ENCODE data around the gene DTL. TPM values are rescaled to one million over a fixed set of nuclear protein-coding genes. Genes with fewer than 3 reads are reported as not detected.
"Not testable (repeated sequence)": the region's sequence is repeated elsewhere in the genome, so short reads cannot be mapped to it uniquely, and the experiment has no call there.

Gene DTL, protein sequence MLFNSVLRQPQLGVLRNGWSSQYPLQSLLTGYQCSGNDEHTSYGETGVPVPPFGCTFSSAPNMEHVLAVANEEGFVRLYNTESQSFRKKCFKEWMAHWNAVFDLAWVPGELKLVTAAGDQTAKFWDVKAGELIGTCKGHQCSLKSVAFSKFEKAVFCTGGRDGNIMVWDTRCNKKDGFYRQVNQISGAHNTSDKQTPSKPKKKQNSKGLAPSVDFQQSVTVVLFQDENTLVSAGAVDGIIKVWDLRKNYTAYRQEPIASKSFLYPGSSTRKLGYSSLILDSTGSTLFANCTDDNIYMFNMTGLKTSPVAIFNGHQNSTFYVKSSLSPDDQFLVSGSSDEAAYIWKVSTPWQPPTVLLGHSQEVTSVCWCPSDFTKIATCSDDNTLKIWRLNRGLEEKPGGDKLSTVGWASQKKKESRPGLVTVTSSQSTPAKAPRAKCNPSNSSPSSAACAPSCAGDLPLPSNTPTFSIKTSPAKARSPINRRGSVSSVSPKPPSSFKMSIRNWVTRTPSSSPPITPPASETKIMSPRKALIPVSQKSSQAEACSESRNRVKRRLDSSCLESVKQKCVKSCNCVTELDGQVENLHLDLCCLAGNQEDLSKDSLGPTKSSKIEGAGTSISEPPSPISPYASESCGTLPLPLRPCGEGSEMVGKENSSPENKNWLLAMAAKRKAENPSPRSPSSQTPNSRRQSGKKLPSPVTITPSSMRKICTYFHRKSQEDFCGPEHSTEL
- total RNA-seq: 0.48 TPM
- long read RNA-seq: 0 reads

- intact Hi-C loops (cut with DNase I): loop anchor here (2.0 to 10.0 kb wide), 3 partner anchors 22 to 580 kb away; no protein-coding TSS in a partner anchor
- DNase-seq (ENCODE audit: low spot score): peak; percentile 99
These were observed at the start of gene DTL, which contains the start of gene INTS7 for GRCh38 chr1:212035123-212035834. Gene DTL, plus strand, starts transcription at chr1:212035748. Its CDS starts 143 bp downstream, at chr1:212035891. Gene INTS7, minus strand, starts transcription at chr1:212035557. Its CDS starts 120 bp downstream, at chr1:212035437.

GRCh38 chr1:211986628-211987254 is 48.8 kb upstream of the DTL start:
- intact Hi-C loops (cut with DNase I): no loop called here
- no peak for DNase-seq (ENCODE audit: low spot score)

DNA sequence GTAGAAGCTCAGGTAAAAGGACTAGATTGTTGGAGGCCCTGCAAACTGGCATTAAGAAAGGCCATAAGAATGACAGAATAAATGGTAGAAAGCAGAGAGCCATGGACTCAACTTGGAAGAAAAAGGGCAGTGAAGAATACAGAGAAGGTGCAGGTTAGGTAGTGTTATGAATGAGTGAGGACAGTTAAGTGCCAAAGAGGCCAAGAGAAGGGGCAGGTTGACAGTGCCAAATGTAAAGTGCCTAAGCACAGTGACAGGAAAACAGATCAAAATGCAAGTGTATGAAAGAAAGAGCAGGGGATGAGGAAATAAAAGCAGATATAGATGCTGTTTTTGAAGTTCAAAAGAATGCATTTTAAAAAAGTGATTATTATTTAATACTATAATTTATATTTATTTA is 43.9 kb upstream of the DTL start:
- no peak for DNase-seq (ENCODE audit: low spot score)
- intact Hi-C loops (cut with DNase I): no loop called here

- intact Hi-C loops (cut with DNase I); DNase-seq (ENCODE audit: low spot score): not testable (repeated sequence)
These were observed 38.1 kb upstream of the DTL start for GRCh38 chr1:211997426-211997825.

DNA sequence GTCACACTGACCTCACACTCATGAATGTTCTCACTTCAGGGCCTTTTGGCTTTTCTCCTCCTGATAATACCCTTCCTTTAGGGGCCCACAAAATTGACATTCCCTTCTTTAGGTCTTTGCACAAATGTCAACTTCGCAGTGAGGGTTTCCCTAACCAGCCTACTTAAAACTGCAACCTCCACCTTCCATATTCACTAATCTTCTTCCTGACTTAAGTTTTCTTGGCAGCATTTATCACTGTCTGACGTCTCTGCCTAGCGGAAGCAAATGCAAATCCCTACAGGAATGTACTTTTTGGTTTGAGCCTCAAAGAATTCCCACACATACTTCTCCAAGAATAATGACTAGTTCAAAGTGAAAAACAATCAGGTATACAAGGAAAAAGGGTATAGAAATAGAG is 33.0 kb upstream of the DTL start:
- DNase-seq (ENCODE audit: low spot score): no peak
- intact Hi-C loops (cut with DNase I): no loop called here

GRCh38 chr1:212004895-212005608 is 30.5 kb upstream of the DTL start:
- no peak for DNase-seq (ENCODE audit: low spot score)
- intact Hi-C loops (cut with DNase I): no loop called here

DNA sequence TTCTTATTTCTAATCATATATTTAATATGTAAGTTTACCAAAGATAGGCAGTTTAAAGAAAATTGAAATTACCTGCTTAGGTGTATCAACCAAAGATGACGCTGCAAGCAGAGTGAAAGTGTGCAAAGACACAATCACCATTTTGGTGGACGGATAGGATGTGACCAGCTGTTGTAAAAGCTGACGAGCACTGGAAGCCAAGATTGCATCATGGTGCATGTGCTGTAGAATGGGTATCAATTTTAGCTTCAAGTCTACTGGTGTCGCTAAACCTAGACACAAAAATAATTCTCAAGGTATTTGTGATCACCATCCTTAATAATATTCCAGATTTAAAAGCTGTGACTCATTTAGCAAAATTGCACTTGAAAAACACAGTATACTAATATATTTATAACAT is 28.4 kb upstream of the DTL start:
- no peak for DNase-seq (ENCODE audit: low spot score)
- intact Hi-C loops (cut with DNase I): no loop called here

GRCh38 chr1:212007886-212008285 is 27.7 kb upstream of the DTL start:
- DNase-seq (ENCODE audit: low spot score): no peak
- intact Hi-C loops (cut with DNase I): no loop called here

- DNase-seq (ENCODE audit: low spot score): no peak
- intact Hi-C loops (cut with DNase I): no loop called here
These were observed 26.0 kb upstream of the DTL start for GRCh38 chr1:212009561-212009960.

DNA sequence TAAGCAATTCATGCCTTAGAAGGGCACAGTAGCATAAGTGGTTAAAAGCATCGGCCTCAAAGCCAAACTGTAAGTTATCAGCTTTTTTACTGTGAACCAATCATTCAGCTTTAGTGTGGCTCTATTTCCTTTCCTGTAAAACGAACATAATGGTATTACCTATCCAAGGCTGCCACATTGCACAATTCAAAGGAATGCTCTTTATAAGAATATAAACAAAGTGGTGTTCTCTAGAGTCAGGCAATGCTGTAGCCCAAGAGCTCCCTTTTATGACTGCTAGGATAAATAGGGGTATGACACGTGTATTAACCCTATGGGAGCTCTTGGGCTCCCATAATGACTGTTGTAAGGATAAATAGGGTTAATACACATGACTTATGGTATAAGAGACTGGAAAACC is 25.5 kb upstream of the DTL start:
- intact Hi-C loops (cut with DNase I): no loop called here
- no peak for DNase-seq (ENCODE audit: low spot score)

GRCh38 chr1:212012034-212012740 is 23.4 kb upstream of the DTL start:
- intact Hi-C loops (cut with DNase I): loop anchor here (2.0 kb wide), 1 partner anchor 23 kb away; the partner anchor contains the start of genes DTL and INTS7
- peak; percentile 80 for DNase-seq (ENCODE audit: low spot score)

- intact Hi-C loops (cut with DNase I): loop anchor here (2.0 kb wide), 1 partner anchor 21 kb away; the partner anchor contains the start of genes DTL and INTS7
- no peak for DNase-seq (ENCODE audit: low spot score)
These were observed 21.9 kb upstream of the DTL start for GRCh38 chr1:212013672-212014071.

DNA sequence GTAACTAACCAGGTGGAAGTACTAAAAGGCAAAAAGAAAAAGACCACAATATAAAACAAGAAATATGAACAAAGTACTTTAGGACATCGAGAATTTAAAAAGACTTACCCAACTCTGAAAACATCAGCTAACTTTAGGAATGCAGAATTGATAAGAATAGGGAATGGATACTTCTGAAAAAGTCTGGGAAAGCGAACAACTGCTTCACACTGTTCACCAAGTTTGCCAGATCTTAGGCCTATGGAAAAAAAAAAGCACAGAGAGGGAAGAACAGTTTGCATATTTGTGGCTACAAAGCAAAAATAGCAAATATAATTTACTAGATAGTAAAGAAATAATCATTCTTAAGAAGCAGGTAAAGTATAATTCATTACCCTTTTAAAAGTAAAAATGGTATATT is 14.6 kb upstream of the DTL start:
- intact Hi-C loops (cut with DNase I): no loop called here
- DNase-seq (ENCODE audit: low spot score): no peak

DNA sequence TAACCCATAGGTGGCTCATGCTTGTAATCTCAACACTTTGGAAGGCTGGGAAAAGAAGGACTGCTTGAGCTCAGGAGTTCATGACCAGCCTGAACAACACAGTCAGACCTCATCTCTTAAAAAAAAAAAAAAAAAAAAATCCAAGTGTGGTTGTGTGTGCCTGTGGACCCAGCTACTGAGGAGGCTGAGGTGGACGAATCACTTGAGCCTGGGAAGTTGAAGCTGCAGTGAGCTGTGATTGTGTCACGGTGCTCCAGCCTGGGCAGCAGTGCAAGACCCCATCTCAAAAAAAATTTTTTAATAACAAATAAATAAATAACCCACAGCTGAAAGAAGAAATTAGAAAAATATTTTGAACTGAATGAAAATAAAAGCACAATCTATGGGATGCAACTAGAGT is 14.0 kb upstream of the DTL start:
- intact Hi-C loops (cut with DNase I): no loop called here
- DNase-seq (ENCODE audit: low spot score): no peak

DNA sequence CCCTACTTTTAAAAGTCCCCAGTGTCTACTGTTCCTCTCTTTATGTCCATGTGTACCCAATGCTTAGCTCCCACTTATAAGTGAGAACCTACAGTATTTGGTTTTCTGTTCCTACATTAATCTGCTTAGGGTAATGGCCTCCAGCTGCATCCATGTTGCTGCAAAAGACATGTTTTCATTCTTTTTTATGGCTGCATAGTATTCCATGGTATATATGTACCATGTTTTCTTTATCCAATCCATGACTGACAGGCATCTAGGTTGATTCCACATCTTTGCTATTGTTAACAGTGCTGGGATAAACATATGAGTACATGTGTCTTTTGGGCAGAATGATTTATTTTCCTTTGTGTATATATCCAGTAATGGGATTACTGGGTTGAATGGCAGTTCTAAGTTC is 12.6 kb upstream of the DTL start:
- intact Hi-C loops (cut with DNase I); DNase-seq (ENCODE audit: low spot score): not testable (repeated sequence)

- intact Hi-C loops (cut with DNase I): no loop called here
- DNase-seq (ENCODE audit: low spot score): no peak
These were observed 10.9 kb upstream of the DTL start for GRCh38 chr1:212024469-212025149.

GRCh38 chr1:212027727-212028126 is 7.8 kb upstream of the DTL start:
- intact Hi-C loops (cut with DNase I): not testable (repeated sequence)

More at GRCh38 chr1:212027727-212028126, 7.8 kb upstream of the DTL start:
- not testable (repeated sequence) for DNase-seq (ENCODE audit: low spot score)
